ENCODE results near the gene EXOC8.
"Not testable (repeated sequence)": the region's sequence is repeated elsewhere in the genome, so short reads cannot be mapped to it uniquely, and the experiment has no call there.

EXOC8 gene

DNA sequence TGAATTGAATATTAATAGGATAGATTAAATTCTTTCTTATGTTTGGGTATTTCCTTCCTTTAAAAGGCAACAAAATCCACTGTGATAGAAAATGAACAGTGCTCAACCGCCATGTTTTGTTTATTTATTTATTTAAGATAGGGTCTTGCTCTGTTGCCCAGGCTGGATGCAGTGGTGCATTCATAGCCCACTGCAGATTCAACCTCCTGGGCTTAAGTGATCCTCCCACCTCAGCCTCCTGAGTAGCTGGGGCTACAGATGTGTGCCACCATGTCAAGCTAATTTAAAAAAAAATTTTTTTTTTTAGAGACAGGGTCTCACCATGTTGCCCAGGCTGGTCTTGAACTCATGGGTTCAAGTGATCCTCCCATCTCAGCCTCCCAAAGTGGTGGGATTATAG lies 11.2 kb upstream of the EXOC8 start:
- not testable (repeated sequence) for DNase-seq

GRCh38 chr1:231348442-231348841 lies 10.8 kb upstream of the EXOC8 start:
- DNase-seq = no peak

- DNase-seq = no peak
These were observed 10.3 kb upstream of the EXOC8 start for GRCh38 chr1:231347961-231348360.

- DNase-seq = no peak
These were observed 2.8 kb upstream of the EXOC8 start for GRCh38 chr1:231340328-231341013.

- no peak for DNase-seq
These were observed 847 bp upstream of the EXOC8 start, which contains the start of gene SPRTN for GRCh38 chr1:231338270-231339128. Gene SPRTN (plus strand): TSS chr1:231338293. CDS start chr1:231338384, 91 bp downstream.

GRCh38 chr1:231337043-231337471 lies 595 bp downstream of the EXOC8 start:
- DNase-seq = no peak

GRCh38 chr1:231335663-231336602 lies 1.7 kb downstream of the EXOC8 start:
- no peak for DNase-seq

DNA sequence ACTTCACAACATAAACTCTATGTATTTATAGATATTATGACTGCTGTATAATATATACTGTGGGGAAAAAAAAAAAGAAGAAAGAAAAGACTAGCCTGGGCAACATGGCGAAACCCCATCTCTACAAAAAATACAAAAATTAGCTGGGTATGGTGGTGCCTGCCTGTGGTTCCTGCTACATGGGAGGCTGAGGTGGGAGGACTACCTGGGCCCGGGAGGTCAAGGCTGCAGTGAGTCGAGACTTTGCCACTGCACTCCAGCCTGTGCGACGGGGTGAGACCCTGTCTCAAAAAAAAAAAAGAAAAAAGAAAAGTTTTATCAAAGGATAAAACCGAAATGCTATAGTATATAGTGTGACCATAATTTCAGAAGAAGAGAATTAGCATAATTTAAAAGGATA lies 2.7 kb downstream of the EXOC8 start:
- DNase-seq = no peak

DNA sequence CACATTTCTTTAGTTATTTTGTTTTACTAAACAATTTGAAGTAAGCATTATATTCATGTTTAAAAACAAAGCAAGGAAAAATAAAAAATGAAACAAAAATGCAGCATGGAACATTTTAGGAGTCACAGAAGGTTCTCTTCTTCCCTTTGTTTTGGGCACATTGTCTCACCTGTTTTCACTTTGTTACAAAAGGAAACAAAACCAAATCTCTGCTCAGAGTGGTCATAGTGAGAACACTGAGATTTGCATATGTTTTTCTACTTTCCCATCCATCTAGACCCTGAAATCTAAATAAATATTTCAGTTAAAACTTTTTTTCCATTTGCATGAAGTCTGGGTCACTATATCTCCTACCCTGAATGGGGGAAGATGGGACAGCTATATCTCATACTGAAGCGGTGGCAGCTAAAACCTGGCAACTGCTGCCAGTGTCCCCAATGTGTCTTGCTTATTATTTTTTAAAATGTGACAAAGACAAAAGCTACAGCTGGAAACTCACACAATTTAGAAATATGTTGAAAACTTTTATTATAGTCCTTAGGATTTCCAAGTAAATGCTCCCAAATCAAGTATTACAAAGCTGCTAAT lies 3.5 kb downstream of the EXOC8 start:
- DNase-seq = no peak

GRCh38 chr1:231332761-231333160 lies 4.9 kb downstream of the EXOC8 start:
- no peak for DNase-seq

DNA sequence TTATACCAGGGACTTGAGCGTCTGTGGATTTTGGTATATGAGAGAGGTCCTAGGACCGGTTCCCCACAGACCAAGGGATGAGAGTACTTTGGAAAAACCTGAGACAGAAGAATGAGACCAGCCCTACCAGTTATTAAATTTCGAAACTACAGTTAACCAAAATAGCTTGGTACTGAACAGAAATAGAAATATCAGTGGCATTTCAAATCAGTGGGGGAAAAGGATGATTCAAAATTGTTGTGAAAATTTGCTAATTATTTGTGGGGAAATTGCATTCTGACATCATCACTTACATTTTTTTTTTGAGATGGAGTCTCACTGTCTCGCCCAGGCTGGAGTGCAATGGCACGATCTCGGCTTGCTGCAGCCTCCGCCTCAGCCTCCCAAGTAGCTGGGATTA lies 8.2 kb downstream of the EXOC8 start:
- no peak for DNase-seq

DNA sequence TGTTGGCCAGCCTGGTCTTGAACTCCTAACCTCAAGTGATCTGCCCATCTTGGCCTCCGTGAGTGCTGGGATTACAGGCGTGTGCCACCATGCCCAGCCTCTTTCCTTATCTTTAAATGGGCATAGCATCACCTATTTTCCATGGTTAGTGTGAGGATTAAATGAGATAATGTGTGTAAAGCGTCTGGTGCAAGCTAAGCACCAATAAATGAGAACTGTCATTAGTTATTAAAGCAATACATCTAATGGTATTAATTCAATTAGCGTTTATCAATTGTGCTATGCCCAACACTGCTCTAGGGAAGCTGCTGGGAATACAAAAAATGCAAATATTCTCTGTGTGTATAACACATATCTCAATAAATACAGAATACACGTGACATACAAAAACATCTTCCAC lies 10.0 kb downstream of the EXOC8 start:
- DNase-seq = no peak

- no peak for DNase-seq
These were observed 11.4 kb downstream of the EXOC8 start for GRCh38 chr1:231326248-231326647.

DNA sequence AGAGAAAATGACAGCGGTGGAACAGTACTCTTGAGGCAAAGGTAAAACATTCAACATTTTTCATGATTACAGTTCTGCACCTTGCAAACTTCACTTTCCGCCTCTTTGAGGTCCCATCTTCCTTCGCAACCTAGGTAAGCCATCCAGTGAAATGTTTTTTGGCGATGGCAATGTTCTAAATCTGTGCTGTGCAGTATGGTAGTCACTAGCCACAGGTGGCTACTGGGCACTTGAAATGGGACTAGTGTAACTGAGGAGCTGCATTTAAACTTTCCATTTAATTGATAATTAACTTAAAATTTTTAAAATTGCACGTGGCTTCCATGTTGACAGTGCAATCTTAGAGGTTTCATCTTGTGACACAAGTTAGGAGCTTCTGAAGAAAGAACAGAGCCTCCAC lies 13.0 kb downstream of the EXOC8 start:
- DNase-seq = no peak

GRCh38 chr1:231322880-231323530 lies 14.6 kb downstream of the EXOC8 start:
- no peak for DNase-seq

DNA sequence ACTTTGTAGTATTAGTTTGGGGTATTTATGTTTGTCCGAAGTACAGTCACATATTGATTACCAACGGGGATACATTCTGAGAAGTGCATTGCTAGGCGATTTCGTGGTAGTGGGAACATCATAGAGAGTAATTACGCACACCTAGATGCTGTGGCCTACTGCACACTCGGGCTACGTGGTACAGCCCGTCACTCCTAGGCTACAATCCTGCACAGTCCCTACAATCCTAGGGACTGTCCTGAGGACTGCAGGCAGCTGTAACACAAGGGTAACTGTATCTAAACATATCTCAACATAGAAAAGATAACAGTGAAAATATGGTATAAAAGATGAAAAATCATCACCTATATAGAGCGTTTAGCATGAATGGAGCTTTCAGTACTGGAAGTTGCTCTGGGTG lies 18.6 kb downstream of the EXOC8 start:
- no peak for DNase-seq

GRCh38 chr1:231318568-231318967 lies 19.1 kb downstream of the EXOC8 start:
- no peak for DNase-seq

GRCh38 chr1:231318015-231318355 lies 19.7 kb downstream of the EXOC8 start:
- DNase-seq = no peak

GRCh38 chr1:231317306-231318014 lies 20.2 kb downstream of the EXOC8 start:
- DNase-seq = no peak

- DNase-seq = no peak
These were observed 21.8 kb downstream of the EXOC8 start for GRCh38 chr1:231315887-231316286.

DNA sequence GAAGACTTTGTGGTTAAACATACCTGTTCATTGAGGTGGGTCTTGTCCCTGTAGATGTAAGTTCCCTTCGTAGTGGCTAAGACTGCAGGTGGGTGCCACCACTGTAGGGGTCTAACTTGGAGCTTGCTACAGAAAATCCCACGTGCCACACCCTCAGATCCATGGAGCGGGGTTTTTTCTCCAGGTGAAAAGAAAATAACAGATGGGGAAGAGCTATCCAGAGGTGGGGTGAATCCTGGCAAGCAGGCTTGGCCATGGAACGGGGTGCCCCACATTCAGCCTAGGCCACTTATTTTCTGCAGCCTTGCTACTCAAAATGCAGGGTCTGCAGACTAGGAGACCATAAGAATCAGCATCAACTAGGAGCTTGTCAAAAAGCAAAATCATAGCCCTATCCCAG lies 24.0 kb downstream of the EXOC8 start:
- DNase-seq = no peak

DNA sequence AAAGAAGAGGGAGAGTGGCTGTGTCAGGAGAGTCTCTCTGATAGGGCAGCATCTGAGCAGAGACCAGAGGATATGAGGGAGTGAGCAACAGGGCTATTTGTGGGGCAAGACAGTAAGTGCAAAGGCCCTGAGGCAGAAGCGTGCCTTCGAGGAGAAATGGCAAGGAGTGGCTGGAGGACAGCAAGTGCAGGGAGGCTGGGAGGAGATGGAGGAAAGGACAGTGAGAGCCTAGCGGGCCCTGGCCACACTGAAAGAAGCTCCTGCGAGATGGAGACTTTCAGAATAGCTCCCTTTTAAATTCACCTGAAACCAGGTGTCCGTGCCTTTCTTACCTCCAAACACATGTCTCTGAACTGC lies 25.2 kb downstream of the EXOC8 start:
- DNase-seq = no peak
